HEK293 (cell line): Measurements from ENCODE around the gene CLDN7.

ENCODE experiments used
- IKZF3 ChIP-seq: fragments of 450-650 bp; IDR thresholded peaks from 2 replicates; pipeline ENCODE4 v1.5.0; 2018; ENCODE audit warnings: missing biosample characterization, mild to moderate bottlenecking, missing genetic modification characterization, moderate library complexity
- ZBTB44 ChIP-seq: fragments of 450-650 bp; IDR thresholded peaks from 2 replicates; pipeline ENCODE4 v1.5.1; 2018; ENCODE audit warnings: missing biosample characterization, mild to moderate bottlenecking, missing genetic modification characterization
- ZNF16 ChIP-seq: fragments of 450-650 bp; formaldehyde crosslinking; IDR thresholded peaks from 2 replicates; pipeline ENCODE4 v1.5.1; 2016; ENCODE audit warnings: low read depth, missing biosample characterization, missing genetic modification characterization
- ZNF23 ChIP-seq: fragments of 450-650 bp; formaldehyde crosslinking; IDR thresholded peaks from 2 replicates; pipeline ENCODE4 v1.5.1; 2016; ENCODE audit warnings: missing biosample characterization, missing genetic modification characterization, borderline replicate concordance
- ZNF292 ChIP-seq: fragments of 450-650 bp; formaldehyde crosslinking; IDR thresholded peaks from 2 replicates; pipeline ENCODE4 v1.5.1; 2016; ENCODE audit warnings: low read depth, missing biosample characterization, missing genetic modification characterization, borderline replicate concordance
- ZNF416 ChIP-seq: fragments of 450-650 bp; formaldehyde crosslinking; IDR thresholded peaks from 2 replicates; pipeline ENCODE4 v1.5.1; 2016; ENCODE audit warnings: missing biosample characterization, missing genetic modification characterization
- ZNF518A ChIP-seq: fragments of 450-650 bp; formaldehyde crosslinking; conservative IDR thresholded peaks from 2 replicates; pipeline ENCODE4 v1.5.1; 2016; ENCODE audit warnings: low read depth, missing biosample characterization, missing genetic modification characterization
- ZNF544 ChIP-seq: fragments of 450-650 bp; formaldehyde crosslinking; IDR thresholded peaks from 2 replicates; pipeline ENCODE4 v1.5.0; 2017; ENCODE audit warnings: missing biosample characterization, missing genetic modification characterization
- ZNF677 ChIP-seq: fragments of 450-650 bp; IDR thresholded peaks from 2 replicates; pipeline ENCODE4 v1.5.0; 2018; ENCODE audit warnings: missing biosample characterization, mild to moderate bottlenecking, missing genetic modification characterization, moderate library complexity
- ZNF701 ChIP-seq: fragments of 450-650 bp; formaldehyde crosslinking; IDR thresholded peaks from 2 replicates; pipeline ENCODE4 v1.5.1; 2016; ENCODE audit warnings: missing biosample characterization, missing genetic modification characterization
- ZNF768 ChIP-seq: fragments of 450-650 bp; formaldehyde crosslinking; IDR thresholded peaks from 2 replicates; pipeline ENCODE4 v1.5.1; 2018; ENCODE audit warnings: missing biosample characterization, mild to moderate bottlenecking, missing genetic modification characterization
- ZSCAN30 ChIP-seq: fragments of 450-650 bp; IDR thresholded peaks from 2 replicates; pipeline ENCODE4 v1.5.1; 2018; ENCODE audit warnings: missing biosample characterization, mild to moderate bottlenecking, missing genetic modification characterization, moderate library complexity
- ZSCAN4 ChIP-seq: fragments of 450-650 bp; formaldehyde crosslinking; IDR thresholded peaks from 2 replicates; pipeline ENCODE4 v1.5.1; 2017; ENCODE audit warnings: missing biosample characterization, missing genetic modification characterization
- ZXDB ChIP-seq: fragments of 450-650 bp; formaldehyde crosslinking; IDR thresholded peaks from 2 replicates; pipeline ENCODE4 v1.5.1; 2016; ENCODE audit warnings: missing biosample characterization, missing genetic modification characterization
- TF ChIP-seq, protein P1 (sequence below): fragments of 450-650 bp; formaldehyde crosslinking; IDR thresholded peaks from 2 replicates; pipeline ENCODE4 v1.5.1; 2016; ENCODE audit warnings: missing biosample characterization, missing genetic modification characterization

Gene CLDN7

DNA sequence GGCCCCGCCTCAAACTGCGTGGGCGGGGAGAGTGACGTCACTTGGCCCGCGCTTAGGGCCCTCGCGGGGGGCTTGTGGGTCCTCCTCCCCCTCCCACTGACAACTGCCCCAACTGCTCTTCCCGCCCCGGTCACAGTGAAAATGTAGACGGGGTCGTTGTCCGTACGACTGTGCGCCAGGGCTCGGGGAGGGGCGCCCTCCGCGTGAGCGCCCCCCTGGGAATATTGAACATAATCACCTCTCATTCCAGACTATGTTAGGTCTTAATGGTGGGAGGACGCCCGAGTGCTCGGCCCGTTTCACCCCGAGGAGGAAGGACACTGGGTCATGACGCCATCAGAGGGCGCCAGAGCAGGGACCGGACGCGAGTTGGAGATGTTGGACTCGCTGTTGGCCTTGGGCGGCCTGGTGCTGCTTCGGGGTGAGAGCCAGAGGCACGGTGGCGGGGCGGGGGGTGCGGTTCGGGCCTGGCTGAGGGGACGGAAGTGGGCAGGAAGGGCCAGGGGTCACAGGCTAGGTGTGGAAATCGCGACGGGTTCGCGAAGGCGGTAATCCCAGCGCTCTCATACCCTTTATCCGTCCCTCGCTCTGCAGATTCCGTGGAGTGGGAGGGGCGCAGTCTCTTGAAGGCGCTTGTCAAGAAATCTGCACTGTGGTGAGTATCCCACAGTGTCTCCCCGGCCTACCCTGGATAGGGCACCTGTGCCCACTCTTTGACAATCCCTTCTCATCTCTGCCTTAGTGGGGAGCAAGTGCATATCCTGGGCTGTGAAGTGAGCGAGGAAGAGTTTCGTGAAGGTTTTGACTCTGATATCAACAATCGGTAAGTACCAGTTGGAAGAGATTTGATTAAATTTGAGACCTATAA, 9.9 kb downstream of the CLDN7 start, which contains the start of gene ELP5 (continued):
- TF ChIP-seq, protein P1, sequence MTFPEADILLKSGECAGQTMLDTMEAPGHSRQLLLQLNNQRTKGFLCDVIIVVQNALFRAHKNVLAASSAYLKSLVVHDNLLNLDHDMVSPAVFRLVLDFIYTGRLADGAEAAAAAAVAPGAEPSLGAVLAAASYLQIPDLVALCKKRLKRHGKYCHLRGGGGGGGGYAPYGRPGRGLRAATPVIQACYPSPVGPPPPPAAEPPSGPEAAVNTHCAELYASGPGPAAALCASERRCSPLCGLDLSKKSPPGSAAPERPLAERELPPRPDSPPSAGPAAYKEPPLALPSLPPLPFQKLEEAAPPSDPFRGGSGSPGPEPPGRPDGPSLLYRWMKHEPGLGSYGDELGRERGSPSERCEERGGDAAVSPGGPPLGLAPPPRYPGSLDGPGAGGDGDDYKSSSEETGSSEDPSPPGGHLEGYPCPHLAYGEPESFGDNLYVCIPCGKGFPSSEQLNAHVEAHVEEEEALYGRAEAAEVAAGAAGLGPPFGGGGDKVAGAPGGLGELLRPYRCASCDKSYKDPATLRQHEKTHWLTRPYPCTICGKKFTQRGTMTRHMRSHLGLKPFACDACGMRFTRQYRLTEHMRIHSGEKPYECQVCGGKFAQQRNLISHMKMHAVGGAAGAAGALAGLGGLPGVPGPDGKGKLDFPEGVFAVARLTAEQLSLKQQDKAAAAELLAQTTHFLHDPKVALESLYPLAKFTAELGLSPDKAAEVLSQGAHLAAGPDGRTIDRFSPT (tag by site-specific recombination): peak; percentile 51; the same call in 1 of the 2 replicates
- TF ChIP-seq ZNF544 (tag by site-specific recombination) (no peak), ZNF292 (tag by site-specific recombination) (no peak), ZSCAN30 (tag by site-specific recombination) (peak; percentile 74), ZNF416 (no peak), ZNF677 (no peak), ZBTB44 (0 out of 2 replicates have a peak, but pooled peaks have one; percentile 16), ZNF768 (no peak), ZNF701 (tag by site-specific recombination) (no peak), IKZF3 (tag by site-specific recombination) (peak; percentile 28; the same call in 1 of the 2 replicates), ZNF518A (tag by site-specific recombination) (no peak), ZSCAN4 (tag by site-specific recombination) (no peak), ZXDB (tag by site-specific recombination) (peak; percentile 82), ZNF23 (tag by site-specific recombination) (no peak), ZNF16 (no peak)
